NCI-H446 (cell line): ENCODE results near the gene AATK.
A peak's percentile ranks its signal among the peaks of the same experiment; 100 is the strongest.

Experiments used
- DNase-seq, 2 experiments: peaks; one replicate each; lab custom pipeline; 2025; lab: John Stamatoyannopoulos, UW

AATK gene

DNA sequence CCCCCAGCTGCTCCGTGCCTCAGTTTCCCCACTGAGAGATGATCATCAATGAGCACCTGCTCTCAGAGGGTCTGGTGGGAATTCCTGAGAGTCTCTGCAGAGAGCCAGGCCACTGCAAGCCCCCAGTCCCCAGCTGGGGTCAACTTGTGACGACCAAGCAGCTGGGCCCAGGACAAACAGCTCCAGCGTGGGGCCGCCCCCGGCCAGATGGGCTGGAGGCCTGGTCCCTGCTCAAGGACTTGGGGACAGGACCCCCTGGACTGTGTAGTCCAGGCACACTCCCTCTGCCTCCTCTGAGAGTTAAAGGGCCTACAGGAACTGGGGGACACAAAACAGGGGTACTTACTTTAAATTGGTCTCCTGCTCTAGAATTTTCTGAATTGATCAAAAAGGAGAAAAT lies 16.6 kb upstream of the AATK start:
- no peak for DNase-seq

DNA sequence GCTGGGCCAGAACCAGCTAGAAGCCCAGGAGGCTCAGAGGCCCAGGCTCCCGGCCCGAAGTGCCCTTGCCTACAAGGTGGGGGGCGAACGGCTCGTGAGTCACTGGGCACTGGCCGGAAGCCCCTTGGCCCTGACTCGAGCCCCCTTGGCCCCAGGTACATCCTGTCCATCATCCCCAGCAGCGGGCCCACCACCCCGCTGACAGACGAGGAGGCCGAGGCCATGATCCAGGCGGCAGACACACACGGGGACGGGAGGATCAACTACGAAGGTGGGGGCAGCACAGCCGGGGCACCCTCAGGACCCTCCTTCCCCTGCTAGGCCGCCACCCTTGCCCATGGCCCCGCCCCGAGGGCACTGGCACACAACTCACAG lies 15.8 kb upstream of the AATK start:
- no peak for DNase-seq

DNA sequence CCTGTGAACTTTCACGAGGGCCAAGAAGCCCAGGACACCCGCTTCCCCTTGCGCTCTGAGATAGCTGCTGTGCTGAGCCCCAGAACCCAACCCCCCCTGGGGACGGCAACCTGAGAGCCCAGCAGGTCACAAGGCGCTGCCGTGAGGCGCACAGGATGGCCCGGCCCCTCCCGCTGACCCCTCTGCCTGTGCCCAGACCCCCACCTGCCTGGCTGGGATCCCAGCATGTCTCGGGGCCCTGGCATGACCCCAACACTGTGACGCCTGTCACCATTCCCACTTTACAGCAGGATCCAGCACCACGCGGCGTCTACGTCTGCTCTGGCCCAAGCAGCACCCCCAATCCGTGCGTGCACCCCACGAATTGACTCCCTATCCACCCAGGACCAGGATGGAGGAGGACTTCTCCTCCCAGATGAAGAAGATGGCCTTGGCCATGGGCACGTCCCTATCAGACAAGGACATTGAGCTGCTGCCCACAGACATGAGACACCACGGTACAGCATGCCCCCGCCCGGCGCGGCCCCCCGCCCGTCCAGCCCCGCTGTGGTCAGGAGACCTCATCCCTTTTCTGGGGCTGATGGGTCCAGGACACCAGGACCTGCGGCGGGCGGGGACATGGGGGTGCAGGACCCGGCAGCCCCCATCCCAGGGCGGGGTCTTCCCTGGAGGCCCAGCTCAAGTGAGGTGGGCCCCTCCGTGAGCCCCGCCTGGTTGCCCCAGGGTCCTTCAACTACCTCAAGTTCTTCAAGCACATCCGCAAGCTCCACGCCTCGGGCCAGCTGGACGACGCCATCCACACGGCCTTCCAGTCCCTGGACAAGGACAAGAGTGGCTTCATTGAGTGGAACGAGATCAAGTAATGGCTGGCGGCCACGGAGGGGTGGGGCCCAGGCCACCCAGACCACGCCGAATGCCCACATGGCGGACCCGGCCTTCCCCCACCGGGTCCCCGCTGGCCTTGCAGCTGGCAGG lies 15.1 kb upstream of the AATK start:
- DNase-seq, result no peak

DNA sequence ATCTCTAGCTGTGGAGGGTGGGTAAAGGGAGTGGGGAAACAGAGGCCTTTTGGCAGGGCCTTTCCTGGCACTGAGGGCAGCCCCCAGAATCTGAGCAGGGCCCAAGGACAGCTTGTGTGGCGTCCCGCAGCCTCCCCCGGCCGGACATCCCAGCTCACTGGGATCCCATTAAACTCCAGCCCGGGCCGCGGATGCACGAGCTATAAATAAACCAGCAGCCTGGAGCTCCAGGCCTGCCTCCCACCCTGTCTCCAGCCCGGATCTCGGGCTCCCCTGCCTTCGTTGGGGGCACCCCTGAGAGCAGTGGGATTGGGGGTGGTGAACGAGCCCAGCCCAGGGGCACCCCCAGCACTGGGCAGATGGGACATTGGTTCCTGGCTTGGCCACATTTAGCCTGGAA lies 13.8 kb upstream of the AATK start:
- DNase-seq, result no peak

DNA sequence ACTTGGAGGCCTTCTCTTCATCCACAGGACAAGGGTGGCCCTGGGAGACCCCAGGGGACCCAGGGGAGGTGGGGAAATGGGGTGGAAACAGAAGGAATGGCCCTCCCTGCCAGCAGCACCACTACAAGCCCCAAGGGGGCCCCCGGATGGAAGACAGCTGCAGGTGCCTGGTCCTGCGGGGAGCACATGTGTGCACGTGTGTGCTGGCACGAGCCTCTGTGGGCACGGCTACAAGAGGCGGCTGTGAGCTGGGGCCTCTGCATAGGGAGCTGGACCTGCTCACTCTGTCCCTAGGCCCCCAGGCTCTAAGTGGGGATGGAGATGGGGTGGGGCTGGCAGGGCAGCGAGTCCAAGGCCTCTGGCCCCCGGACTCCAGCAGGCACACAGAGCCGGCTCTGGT lies 13.2 kb upstream of the AATK start:
- DNase-seq, result no peak

DNA sequence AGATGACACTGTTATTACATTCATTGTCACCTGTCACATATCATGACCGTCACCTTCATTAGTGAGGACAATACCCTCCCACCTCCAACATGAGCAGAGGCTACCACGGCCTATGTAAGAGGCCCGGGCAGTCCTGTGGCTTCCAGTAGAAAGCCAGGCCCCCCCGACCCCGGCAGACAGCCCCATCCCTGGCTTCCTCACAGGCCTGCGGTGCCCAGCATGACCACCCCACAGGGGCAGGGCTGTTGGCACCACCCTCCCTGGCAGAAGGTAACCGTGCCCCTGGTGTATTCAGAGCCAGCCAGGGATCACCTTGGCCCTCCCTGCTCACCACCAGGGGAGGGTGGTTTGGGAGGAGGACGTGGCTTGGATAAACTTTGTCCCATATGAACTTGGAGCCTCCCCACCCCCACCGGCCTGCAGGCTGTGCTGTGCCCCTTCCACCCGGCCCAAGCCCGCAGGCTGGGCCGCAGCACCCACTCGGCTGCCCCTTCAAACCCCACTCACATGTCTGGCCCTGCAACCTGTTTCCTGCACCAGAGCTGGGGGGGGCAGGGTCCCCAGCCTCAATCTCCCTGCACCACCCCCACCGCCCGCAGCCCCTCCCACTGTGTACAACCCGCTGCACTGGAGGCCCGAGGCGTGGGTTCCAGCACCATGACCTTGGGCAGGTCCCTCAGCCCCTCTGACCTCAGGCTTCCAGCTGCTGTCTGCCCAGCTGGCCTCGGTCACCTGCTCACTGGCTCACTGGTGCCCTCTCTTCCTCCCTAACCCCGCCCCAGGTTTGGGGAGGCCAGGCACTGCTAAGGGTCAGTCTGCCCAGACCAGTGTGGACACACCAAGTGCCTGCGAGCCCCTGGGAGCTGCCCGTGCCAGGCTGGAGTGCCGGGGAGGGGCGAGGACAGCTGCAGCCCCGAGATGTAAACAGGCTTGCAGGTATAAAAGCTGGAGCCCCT lies 12.4 kb upstream of the AATK start:
- DNase-seq, result no peak

DNA sequence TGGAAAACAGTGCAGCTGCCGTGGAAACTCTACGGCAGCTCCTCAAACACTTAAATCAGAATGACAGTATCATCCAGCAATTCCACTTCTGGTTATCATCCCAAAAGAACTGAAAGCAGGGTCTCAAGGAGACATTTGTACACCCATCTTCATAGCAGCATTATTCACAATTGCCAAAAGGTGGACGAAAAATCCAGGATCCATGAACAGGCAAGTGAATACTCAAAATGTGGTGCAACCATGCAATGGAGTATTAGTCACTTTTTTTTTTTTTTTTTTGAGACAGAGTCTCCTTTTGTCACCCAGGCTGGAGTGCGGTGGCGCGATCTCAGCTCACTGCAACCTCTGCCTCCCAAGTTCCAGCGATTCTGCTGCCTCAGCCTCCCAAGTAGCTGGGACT lies 10.6 kb upstream of the AATK start:
- DNase-seq, result no peak

DNA sequence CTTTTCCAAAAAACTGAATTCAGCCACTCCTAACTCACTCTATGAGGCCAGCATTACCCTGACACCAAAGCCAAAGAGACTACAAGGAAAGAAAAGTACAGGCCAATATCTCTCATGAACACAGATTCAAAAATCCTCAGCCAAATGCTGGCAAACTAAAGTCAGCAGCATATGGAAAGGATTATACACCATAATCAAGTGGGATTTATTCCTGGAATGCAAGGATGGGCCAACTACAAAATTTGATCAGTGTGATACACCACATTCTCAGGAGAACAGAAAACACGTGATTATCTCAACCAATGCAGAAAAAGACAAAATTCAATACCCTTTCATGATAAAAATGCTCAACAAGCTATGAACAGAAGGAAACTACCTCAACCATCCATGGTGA lies 7.7 kb upstream of the AATK start:
- no peak for DNase-seq

DNA sequence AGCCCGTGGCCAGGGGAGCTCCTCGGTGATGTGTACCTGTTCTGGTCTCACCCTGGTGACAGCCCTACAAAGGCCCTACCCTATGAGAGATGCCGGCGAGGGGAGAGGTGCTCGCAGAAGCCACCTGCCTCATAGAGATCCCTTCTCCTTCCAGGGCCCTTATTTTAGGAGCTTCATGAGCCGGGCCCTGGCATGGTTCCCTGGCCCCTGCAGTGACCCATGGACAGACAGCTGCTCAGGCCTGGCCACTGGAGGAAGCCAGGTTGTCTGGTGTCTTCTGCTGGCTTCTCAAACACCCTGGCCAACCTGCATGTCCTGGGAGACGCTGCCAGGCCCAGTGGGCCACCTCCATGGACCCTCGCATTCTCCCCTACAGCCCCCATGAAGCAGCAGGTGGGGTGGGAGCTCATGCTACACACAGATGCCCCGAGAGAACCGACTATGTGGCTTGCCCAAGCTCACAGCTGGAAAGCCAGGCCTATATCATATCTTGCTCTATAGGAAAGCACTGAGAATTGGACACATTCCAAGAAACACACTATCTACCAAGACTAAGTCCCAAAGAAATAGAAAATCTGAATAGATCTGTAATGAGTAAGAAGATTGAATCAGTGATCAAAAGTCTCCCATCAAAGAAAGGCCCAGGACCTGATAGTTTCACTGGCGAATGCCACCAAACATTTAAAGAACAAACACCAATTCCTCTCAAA lies 7.2 kb upstream of the AATK start:
- DNase-seq, result no peak

DNA sequence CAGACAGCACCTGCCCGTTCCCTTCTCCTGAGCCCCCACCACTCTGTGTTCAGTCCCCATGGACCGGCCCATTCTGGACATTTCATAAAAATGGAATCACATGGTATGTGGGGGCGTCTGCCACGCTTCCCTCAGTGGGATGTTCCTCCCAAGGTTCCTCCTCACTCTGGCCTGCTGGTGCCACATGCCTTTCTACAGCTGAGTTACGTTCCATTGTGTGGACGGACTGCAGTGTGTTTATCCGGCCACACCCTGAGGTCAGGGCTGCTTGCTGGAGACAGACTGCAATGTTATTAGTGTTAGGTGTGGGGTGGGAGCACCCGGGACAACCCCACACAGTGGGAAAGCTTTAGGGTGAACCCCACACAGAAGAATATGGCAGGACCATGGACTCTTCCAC lies 5.9 kb upstream of the AATK start:
- no peak for DNase-seq

DNA sequence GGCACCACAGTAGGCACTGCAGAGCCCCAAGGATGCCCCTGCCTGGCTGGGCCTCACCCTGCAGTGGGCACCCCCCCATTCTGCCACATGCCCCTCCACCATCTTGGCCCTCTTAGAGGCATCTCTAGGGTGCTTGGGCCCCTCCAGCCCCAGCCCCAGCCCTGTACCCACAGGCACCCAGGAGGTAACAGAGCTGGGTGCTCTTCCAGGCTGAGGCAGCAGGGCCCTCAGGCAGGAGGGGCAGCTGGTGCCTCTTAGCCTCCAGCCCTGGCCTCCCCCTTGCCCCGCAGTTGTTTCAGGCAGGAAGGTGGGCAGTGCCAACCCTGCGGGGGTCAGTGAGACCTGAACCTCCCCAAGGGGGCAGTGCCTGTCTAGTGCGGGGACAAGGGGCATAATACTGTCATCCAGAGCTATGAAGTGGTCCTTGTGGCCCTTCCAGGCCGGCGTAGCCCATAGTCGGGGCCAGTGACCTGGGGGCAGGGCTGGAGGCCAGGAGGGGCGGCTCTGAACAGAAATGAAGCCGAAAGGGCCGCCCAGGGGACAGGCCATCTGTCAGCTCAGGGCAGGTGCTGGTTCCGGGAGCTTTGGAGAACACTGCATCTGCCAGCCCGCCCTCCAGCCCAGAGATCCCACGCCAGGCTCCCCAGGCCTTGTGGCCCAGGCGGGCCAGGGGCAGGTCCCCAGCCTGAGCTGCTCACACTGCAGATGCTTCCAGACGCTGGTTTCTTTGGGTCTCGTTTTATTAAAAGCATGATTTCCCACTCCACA lies 4.9 kb upstream of the AATK start:
- DNase-seq, result no peak

DNA sequence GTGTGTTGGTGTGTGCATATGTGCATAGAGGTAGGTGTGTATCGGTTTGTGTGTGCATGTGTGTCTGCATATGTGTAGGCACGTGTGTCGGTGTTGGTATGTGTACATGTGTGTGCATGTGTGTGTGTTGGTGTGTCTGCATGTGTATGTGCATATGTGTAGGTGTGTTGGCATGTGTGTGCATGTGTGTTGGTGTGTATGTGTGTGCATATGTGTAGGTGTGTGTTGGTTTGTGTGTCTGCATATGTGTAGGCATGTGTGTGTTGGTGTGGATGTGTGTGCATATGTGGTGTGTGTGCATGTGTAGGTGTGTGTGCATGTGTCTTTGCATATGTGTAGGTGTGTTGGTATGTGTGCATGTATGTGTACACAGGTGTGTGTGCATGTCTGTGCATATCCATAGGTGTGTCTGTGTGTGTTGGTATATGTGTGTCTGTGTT lies 3.9 kb upstream of the AATK start:
- no peak for DNase-seq

DNA sequence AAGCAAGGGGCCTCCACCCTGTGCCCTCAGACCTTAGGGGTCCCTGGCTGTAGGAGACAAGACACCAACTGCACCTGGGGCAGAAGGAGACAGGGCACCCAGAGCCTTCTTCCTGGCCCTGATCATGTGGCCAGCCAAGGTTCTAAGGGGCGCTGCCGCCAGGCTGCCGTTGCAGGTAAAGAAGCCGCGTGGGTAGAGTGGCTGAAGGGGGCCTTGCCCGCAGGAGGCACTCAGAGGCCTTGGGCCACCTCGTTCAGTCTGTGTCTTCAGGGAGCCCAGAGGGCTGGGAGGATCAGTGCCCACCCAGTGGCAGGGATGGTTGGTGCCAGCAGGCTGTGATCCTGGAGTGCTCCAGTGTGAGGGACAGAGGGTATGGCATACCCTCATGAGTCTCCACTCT lies 1.6 kb upstream of the AATK start:
- DNase-seq, result no peak

DNA sequence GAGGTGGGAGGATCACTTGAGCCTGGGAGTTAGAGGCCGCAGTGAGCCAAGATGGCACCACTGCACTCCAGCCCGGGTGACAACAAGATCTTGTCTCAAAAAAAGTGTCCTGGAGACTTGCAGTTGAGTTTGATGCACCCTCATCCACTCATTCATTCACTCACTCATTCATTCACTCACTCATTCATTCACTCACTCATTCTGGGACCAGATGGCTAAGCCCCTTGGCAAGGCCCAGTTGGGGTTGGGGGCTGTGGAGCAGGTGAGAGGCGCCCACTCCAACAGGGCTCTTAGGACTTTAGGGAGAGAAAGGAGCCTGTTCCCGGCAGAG lies 1.1 kb upstream of the AATK start:
- no peak for DNase-seq

DNA sequence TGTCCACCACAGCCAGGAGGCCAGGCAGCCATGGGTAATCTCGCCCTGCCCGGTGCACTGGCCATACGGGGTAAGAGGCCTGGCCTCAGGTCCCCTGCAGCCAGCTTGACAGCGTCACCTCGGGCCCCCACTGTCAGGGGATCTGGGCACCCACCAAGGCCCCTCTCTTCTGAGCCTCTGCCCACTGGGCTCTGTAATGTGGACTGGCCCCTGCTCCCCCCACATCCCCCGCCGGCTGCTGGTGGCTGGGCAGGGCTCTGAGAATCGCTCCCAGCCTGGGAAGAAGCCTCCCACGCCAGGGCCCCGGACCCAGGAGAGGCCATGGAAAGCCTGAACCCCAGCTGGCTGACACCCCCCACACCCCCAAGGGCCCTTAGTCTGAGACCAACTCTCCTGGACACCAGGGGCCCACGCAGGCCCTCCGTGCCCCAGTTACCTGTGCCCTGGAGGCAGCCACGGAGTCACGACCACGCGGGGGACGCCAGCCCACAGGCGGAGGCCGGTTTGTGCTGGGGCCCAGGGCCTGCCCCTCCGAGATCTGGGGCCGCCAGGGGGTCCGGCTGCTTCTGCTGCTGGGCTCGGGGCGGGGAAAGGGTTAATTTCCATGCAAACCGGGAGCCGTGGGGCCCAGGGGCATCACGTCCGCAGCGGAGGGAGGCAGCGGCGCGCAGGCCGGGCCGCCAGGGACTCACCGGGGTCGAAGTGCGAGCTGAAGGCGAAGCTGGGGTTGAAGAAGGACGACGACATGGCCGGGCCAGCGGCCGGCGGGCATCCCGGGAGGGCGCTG lies 582 bp downstream of the AATK start, which contains the start of gene PVALEF:
Gene PVALEF, plus strand, starts transcription at position 262 of the 787 bp plus-strand sequence. CDS start 15,720 bp downstream, outside the sequence.
- no peak for DNase-seq

DNA sequence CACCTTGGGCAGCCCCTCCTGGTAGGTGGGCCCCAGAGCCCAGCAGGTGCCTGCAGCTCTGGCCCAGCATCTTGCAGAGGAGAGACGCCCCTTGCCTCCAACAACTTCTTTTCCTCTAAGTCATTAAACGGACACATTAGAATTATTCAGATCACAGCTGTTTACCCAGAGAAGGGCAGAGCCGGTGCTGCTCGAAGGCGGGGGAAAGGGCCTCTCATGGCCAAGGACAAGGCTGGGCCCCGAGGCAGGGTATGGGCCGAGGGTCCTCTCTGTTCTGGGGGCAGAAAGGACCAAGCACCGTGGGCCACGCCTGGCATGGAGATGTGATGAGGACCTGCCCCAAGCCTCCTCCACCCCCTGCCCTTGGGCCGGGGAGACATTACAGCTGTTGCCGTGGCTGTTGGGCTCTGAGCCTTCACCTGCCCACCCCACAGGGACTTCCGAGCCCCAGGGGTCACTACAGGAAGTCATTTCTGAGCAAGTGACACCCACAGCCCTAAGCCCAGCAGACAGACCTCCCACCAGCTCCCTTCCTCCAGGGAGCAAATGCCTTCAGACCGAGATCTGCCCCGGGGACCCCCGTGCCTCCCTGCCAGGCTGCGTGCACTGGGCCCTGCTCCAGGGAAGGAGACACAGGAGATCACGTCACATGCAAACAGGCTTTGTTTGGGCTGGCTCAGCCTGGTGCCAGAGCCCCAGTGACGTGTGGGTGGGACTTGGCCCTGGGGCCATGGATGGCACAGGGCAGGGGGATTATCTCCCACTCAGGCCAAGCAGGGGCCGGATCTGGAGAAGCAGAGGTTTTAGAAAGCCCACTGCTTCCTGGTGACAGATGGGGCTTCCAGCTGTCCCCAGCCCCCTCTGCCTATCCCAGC lies 1.4 kb downstream of the AATK start:
- DNase-seq, result peak in 1 of 2 experiments; percentile 58

DNA sequence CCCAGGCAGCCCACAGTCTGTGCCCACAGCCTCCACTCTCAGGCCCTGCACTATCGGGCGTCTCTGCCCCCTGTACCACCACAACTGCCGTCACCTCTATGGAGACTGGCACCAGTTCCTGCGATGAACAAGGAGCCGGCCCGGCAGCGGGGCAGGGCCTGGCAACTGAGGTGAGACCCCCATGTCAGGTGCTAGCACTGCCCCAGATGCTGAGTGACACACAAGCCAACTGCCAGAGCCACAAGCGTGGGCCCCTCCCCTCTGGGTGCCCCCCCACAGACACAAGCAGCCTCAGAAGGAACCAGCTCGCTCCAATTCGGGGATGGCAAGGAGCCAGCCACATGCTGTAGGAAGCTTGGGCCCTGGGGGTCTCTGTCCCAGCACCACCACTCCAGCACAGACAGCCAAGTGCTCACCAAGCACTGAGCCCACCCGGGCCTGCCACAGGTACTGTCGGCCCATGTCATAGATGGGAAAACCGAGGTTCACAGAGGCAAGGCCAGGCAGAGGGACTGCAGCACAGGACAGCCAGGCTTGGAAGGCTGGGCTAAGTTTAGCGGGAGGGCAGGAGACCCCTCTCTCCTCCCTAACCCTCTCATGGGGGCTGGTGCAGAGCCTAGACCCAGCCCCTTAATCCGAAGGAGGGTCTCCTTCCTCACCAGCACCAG lies 2.2 kb downstream of the AATK start:
- DNase-seq, result no peak

DNA sequence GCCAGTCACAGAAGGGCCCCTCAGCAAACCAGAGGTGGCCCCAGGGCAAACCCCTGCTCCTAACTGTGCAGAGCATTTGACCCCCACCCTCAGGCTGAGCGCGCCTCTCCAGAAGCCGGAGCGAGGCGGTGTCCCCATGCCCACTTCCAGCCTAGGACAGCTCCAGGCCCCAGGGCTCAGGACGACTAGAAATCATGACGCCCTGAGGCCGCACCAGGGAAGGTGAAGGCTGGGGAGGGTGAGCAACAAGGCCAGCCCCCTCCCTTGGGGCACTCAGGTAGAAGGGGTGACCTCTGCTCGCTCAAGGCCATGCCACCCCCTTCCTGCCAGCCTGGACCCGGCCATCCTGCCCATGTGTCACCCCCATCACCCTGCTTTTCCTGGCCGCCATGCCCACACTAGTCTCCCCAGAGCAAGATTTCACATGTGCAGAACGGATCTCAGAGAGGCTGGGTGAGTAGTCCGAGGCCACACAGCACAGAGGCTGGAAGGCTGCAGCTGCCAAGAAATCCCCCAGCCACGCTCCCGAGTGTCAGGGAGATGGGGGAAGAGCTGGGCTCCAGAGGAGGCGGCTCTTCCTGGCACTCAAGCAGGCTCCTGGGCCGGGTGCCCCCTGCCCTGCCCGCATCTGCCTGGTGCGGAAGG lies 2.8 kb downstream of the AATK start:
- no peak for DNase-seq

DNA sequence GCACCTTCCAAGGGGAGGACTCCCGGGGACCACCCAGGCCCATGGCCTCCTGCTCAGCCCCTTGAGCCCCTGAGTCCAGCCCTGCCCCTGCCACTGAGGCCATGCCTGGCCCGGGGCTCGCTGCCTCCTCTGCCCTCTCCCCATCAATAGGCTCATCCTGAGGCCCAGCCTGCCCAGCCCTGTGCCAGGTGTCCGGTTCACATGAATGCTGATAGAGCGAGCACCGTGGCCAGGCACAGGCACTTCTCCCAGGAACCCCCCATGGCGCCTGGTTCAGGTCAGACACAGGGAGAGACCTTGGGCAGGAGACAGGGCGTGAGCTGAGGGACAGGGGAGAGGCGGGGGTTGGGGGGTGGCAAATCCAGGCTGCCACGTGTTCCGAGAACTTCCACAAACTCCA lies 3.5 kb downstream of the AATK start:
- no peak for DNase-seq
